ENCODE measurements around the gene DNAH10.

DNA sequence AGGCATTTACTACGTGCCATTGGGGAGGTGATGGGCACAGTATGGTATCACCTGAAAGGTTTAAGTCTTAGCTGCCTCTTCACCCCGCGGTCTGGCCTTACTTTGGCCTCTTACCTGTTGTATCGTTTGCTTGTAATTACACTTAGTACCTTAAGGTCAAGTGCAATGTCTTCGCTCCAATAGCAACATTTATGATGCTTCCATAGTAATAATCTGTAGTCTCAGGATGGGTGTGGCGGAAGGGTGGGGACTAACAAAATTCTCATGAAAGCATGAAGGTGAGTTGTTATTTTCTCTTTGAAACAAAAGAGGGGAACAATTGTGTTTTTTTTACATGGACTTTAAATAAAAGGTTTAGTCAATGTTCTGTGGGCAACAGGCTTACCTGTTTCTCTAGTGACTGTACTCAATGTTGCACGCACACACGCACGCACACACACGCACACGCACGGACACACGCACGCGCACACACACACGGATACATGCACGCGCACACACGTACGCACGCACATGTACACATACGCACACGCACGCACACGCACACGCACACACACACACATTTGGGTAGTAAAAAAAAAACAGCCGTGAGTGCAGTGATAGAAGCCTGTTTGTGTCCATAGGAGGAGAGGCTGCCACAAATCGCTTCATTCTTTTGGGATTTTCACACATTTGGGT is 91.4 kb downstream of the DNAH10 start:
- TF ChIP-seq, protein P1, sequence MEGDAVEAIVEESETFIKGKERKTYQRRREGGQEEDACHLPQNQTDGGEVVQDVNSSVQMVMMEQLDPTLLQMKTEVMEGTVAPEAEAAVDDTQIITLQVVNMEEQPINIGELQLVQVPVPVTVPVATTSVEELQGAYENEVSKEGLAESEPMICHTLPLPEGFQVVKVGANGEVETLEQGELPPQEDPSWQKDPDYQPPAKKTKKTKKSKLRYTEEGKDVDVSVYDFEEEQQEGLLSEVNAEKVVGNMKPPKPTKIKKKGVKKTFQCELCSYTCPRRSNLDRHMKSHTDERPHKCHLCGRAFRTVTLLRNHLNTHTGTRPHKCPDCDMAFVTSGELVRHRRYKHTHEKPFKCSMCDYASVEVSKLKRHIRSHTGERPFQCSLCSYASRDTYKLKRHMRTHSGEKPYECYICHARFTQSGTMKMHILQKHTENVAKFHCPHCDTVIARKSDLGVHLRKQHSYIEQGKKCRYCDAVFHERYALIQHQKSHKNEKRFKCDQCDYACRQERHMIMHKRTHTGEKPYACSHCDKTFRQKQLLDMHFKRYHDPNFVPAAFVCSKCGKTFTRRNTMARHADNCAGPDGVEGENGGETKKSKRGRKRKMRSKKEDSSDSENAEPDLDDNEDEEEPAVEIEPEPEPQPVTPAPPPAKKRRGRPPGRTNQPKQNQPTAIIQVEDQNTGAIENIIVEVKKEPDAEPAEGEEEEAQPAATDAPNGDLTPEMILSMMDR (IDR thresholded peaks at IDR 0.05 in 2 of 3, conservative IDR thresholded peaks at IDR 0.05 in 1 of 3; ENCODE audit: control insufficient read depth in 2 of 3, extremely low read depth in 1 of 3, insufficient read depth in 1 of 3, low read depth in 3 of 3, low read length in 3 of 3): no peak
- TF ChIP-seq CHD2 (IDR thresholded peaks at IDR 0.05; ENCODE audit: borderline replicate concordance, low read depth, low read length) (no peak), JUND (IDR thresholded peaks at IDR 0.05; ENCODE audit: low read depth, low read length) (no peak), ZNF24 (IDR thresholded peaks at IDR 0.05) (no peak), MTA3 (IDR thresholded peaks at IDR 0.05; ENCODE audit: borderline replicate concordance, low read length) (no peak), YY1 (IDR thresholded peaks at IDR 0.05; ENCODE audit: low read depth, low read length) (no peak), ZNF274 (IDR thresholded peaks at IDR 0.05; ENCODE audit: insufficient read depth, insufficient read length) (no peak), SIX5 (IDR thresholded peaks at IDR 0.05; ENCODE audit: low read depth, low read length, severe bottlenecking) (no peak), CBFB (IDR thresholded peaks at IDR 0.05; ENCODE audit: low read depth) (no peak), HDAC6 (IDR thresholded peaks at IDR 0.05; ENCODE audit: unreplicated experiment) (no peak)
- TF ChIP-seq, protein P2, sequence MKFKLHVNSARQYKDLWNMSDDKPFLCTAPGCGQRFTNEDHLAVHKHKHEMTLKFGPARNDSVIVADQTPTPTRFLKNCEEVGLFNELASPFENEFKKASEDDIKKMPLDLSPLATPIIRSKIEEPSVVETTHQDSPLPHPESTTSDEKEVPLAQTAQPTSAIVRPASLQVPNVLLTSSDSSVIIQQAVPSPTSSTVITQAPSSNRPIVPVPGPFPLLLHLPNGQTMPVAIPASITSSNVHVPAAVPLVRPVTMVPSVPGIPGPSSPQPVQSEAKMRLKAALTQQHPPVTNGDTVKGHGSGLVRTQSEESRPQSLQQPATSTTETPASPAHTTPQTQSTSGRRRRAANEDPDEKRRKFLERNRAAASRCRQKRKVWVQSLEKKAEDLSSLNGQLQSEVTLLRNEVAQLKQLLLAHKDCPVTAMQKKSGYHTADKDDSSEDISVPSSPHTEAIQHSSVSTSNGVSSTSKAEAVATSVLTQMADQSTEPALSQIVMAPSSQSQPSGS (IDR thresholded peaks at IDR 0.05; ENCODE audit: low read length): no peak
- TF ChIP-seq, protein P3, sequence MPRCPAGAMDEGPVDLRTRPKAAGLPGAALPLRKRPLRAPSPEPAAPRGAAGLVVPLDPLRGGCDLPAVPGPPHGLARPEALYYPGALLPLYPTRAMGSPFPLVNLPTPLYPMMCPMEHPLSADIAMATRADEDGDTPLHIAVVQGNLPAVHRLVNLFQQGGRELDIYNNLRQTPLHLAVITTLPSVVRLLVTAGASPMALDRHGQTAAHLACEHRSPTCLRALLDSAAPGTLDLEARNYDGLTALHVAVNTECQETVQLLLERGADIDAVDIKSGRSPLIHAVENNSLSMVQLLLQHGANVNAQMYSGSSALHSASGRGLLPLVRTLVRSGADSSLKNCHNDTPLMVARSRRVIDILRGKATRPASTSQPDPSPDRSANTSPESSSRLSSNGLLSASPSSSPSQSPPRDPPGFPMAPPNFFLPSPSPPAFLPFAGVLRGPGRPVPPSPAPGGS (IDR thresholded peaks at IDR 0.05; ENCODE audit: borderline replicate concordance, insufficient read depth, low read depth, low read length, poor library complexity, severe bottlenecking): peak; percentile 99
